WTC11 (cell line): Measurements from ENCODE around the gene SAMSN1. TPM values are rescaled to one million over a fixed set of nuclear protein-coding genes. Genes with fewer than 3 reads are reported as not detected.

Experiments used
- ATAC-seq: fragments of 200-7000 bp; cut with Tn5 transposase; 2 replicates; pipeline ENCODE4 v1.10.0; 2021; ENCODE audit warnings: mild to moderate bottlenecking, moderate library complexity
- CTCF ChIA-PET: fragments of 300-600 bp; sonication (Branson Sonifier 250); formaldehyde crosslinking; loops from one replicate; lab custom pipeline; 2021; ENCODE audit warnings: antibody characterized with exemption; lab: Charles Lee
- POLR2A ChIA-PET: fragments of 350-600 bp; sonication (Branson Sonifier 250); formaldehyde crosslinking; loops from one replicate; lab custom pipeline; 2021; ENCODE audit warnings: antibody characterized with exemption; lab: Charles Lee
- DNase-seq: peaks from one replicate; pipeline ENCODE4 v3.0.0; 2021; ENCODE audit warnings: low spot score
- H3K27ac Mint-ChIP-seq: 2 replicates; pipeline ENCODE4 v1.8.0; 2021; ENCODE audit warnings: mixed read lengths
- H3K27me3 Mint-ChIP-seq: 2 replicates; pipeline ENCODE4 v1.8.0; 2021; ENCODE audit warnings: low read depth, mild to moderate bottlenecking, moderate library complexity, mixed read lengths
- H3K36me3 Mint-ChIP-seq: 2 replicates; pipeline ENCODE4 v1.8.0; 2021; ENCODE audit warnings: mixed read lengths
- H3K4me1 Mint-ChIP-seq: 2 replicates; pipeline ENCODE4 v1.8.0; 2022; ENCODE audit warnings: mixed read lengths
- H3K4me3 Mint-ChIP-seq: 2 replicates; pipeline ENCODE4 v1.8.0; 2021; ENCODE audit warnings: mild to moderate bottlenecking, moderate library complexity, mixed read lengths
- H3K9me3 Mint-ChIP-seq: 2 replicates; pipeline ENCODE4 v1.8.0; 2021; ENCODE audit warnings: mixed read lengths
- ESRRA ChIP-seq: sonication (generic); formaldehyde crosslinking; IDR thresholded peaks from 2 replicates; pipeline ENCODE4 v1.8.1; 2022; ENCODE audit warnings: mild to moderate bottlenecking, missing genetic modification reagents, borderline replicate concordance
- NR2C2 ChIP-seq: sonication (generic); formaldehyde crosslinking; IDR thresholded peaks from 2 replicates; pipeline ENCODE4 v1.8.0; 2022; ENCODE audit warnings: mild to moderate bottlenecking, missing genetic modification reagents
- RELA ChIP-seq: sonication (generic); formaldehyde crosslinking; IDR thresholded peaks from 2 replicates; pipeline ENCODE4 v1.8.1; 2022; ENCODE audit warnings: missing genetic modification reagents, mild to moderate bottlenecking, borderline replicate concordance
- ZNF423 ChIP-seq: fragments of 250-450 bp; sonication (Bioruptor Pico); IDR thresholded peaks from 2 replicates; pipeline ENCODE4 v2.1.2; 2022; ENCODE audit warnings: mild to moderate bottlenecking, moderate library complexity
- ZNF671 ChIP-seq: fragments of 250-450 bp; sonication (Bioruptor Pico); IDR thresholded peaks from 2 replicates; pipeline ENCODE4 v1.8.0; 2021; ENCODE audit warnings: mild to moderate bottlenecking
- total RNA-seq: library from RNA; stranded (reverse); gene quantifications from 3 replicates; pipeline ENCODE4 v1.2.3, GENCODE V29; 2021
- TF ChIP-seq, protein P1 (sequence below): fragments of 250-450 bp; sonication (Bioruptor Pico); IDR thresholded peaks from 2 replicates; pipeline ENCODE4 v1.9.0; 2021; ENCODE audit warnings: mild to moderate bottlenecking, borderline replicate concordance
- TF ChIP-seq, protein P2 (sequence below): sonication (generic); formaldehyde crosslinking; IDR thresholded peaks from 2 replicates; pipeline ENCODE4 v1.8.1; 2022; ENCODE audit warnings: mild to moderate bottlenecking, moderate library complexity, missing genetic modification reagents
- TF ChIP-seq, protein P3 (sequence below): sonication (generic); formaldehyde crosslinking; IDR thresholded peaks from 2 replicates; pipeline ENCODE4 v1.8.0; 2023; ENCODE audit warnings: missing genetic modification reagents, mild to moderate bottlenecking, borderline replicate concordance
- TF ChIP-seq, protein P4 (sequence below): sonication (generic); formaldehyde crosslinking; IDR thresholded peaks from 2 replicates; pipeline ENCODE4 v1.8.0; 2022; ENCODE audit warnings: mild to moderate bottlenecking, missing genetic modification reagents
- TF ChIP-seq, protein P5 (sequence below): sonication (generic); formaldehyde crosslinking; IDR thresholded peaks from 2 replicates; pipeline ENCODE4 v1.8.1; 2023; ENCODE audit warnings: mild to moderate bottlenecking, missing genetic modification reagents, borderline replicate concordance
- TF ChIP-seq, protein P6 (sequence below): sonication (generic); formaldehyde crosslinking; IDR thresholded peaks from 2 replicates; pipeline ENCODE4 v1.8.1; 2023; ENCODE audit warnings: mild to moderate bottlenecking, missing genetic modification reagents
- TF ChIP-seq, protein P7 (sequence below): fragments of 250-450 bp; sonication (Bioruptor Pico); conservative IDR thresholded peaks from 2 replicates; pipeline ENCODE4 v1.9.0; 2021; ENCODE audit warnings: mild to moderate bottlenecking
- TF ChIP-seq, protein P8 (sequence below): sonication (generic); formaldehyde crosslinking; IDR thresholded peaks from 2 replicates; pipeline ENCODE4 v1.8.0; 2022; ENCODE audit warnings: missing genetic modification reagents

The SAMSN1 gene
- total RNA-seq, 1 experiment from 2014 or later, result 1.2 TPM

DNA sequence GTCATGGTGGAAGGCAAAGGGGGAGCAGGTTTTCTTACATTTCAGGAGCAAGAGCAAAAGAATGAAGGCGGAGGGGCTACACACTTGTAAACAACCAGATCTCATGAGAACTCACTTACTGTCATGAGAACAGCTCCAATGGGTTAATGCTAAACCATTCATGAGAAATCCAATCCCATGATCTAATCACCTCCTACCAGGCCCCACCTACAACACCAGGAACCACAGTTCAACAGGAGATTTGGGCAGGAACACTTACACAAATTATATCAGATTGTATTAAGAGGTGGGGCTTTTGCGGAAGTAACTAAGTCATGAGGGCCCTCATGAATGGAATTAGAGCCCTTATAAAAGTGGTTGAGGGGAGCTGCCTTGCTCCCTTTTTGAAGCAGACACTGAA is 48.9 kb upstream of the SAMSN1 start (continued):
- TF ChIP-seq, protein P1, sequence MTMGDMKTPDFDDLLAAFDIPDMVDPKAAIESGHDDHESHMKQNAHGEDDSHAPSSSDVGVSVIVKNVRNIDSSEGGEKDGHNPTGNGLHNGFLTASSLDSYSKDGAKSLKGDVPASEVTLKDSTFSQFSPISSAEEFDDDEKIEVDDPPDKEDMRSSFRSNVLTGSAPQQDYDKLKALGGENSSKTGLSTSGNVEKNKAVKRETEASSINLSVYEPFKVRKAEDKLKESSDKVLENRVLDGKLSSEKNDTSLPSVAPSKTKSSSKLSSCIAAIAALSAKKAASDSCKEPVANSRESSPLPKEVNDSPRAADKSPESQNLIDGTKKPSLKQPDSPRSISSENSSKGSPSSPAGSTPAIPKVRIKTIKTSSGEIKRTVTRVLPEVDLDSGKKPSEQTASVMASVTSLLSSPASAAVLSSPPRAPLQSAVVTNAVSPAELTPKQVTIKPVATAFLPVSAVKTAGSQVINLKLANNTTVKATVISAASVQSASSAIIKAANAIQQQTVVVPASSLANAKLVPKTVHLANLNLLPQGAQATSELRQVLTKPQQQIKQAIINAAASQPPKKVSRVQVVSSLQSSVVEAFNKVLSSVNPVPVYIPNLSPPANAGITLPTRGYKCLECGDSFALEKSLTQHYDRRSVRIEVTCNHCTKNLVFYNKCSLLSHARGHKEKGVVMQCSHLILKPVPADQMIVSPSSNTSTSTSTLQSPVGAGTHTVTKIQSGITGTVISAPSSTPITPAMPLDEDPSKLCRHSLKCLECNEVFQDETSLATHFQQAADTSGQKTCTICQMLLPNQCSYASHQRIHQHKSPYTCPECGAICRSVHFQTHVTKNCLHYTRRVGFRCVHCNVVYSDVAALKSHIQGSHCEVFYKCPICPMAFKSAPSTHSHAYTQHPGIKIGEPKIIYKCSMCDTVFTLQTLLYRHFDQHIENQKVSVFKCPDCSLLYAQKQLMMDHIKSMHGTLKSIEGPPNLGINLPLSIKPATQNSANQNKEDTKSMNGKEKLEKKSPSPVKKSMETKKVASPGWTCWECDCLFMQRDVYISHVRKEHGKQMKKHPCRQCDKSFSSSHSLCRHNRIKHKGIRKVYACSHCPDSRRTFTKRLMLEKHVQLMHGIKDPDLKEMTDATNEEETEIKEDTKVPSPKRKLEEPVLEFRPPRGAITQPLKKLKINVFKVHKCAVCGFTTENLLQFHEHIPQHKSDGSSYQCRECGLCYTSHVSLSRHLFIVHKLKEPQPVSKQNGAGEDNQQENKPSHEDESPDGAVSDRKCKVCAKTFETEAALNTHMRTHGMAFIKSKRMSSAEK (CRISPR knock-in tag), result no peak
- TF ChIP-seq, protein P2, sequence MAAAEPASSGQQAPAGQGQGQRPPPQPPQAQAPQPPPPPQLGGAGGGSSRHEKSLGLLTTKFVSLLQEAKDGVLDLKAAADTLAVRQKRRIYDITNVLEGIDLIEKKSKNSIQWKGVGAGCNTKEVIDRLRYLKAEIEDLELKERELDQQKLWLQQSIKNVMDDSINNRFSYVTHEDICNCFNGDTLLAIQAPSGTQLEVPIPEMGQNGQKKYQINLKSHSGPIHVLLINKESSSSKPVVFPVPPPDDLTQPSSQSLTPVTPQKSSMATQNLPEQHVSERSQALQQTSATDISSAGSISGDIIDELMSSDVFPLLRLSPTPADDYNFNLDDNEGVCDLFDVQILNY (CRISPR knock-in tag), result no peak
- TF ChIP-seq NR2C2, result no peak
- TF ChIP-seq, protein P3, sequence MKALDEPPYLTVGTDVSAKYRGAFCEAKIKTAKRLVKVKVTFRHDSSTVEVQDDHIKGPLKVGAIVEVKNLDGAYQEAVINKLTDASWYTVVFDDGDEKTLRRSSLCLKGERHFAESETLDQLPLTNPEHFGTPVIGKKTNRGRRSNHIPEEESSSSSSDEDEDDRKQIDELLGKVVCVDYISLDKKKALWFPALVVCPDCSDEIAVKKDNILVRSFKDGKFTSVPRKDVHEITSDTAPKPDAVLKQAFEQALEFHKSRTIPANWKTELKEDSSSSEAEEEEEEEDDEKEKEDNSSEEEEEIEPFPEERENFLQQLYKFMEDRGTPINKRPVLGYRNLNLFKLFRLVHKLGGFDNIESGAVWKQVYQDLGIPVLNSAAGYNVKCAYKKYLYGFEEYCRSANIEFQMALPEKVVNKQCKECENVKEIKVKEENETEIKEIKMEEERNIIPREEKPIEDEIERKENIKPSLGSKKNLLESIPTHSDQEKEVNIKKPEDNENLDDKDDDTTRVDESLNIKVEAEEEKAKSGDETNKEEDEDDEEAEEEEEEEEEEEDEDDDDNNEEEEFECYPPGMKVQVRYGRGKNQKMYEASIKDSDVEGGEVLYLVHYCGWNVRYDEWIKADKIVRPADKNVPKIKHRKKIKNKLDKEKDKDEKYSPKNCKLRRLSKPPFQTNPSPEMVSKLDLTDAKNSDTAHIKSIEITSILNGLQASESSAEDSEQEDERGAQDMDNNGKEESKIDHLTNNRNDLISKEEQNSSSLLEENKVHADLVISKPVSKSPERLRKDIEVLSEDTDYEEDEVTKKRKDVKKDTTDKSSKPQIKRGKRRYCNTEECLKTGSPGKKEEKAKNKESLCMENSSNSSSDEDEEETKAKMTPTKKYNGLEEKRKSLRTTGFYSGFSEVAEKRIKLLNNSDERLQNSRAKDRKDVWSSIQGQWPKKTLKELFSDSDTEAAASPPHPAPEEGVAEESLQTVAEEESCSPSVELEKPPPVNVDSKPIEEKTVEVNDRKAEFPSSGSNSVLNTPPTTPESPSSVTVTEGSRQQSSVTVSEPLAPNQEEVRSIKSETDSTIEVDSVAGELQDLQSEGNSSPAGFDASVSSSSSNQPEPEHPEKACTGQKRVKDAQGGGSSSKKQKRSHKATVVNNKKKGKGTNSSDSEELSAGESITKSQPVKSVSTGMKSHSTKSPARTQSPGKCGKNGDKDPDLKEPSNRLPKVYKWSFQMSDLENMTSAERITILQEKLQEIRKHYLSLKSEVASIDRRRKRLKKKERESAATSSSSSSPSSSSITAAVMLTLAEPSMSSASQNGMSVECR (CRISPR knock-in tag), result no peak
- TF ChIP-seq, protein P4, sequence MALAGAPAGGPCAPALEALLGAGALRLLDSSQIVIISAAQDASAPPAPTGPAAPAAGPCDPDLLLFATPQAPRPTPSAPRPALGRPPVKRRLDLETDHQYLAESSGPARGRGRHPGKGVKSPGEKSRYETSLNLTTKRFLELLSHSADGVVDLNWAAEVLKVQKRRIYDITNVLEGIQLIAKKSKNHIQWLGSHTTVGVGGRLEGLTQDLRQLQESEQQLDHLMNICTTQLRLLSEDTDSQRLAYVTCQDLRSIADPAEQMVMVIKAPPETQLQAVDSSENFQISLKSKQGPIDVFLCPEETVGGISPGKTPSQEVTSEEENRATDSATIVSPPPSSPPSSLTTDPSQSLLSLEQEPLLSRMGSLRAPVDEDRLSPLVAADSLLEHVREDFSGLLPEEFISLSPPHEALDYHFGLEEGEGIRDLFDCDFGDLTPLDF (CRISPR knock-in tag), result no peak

DNA sequence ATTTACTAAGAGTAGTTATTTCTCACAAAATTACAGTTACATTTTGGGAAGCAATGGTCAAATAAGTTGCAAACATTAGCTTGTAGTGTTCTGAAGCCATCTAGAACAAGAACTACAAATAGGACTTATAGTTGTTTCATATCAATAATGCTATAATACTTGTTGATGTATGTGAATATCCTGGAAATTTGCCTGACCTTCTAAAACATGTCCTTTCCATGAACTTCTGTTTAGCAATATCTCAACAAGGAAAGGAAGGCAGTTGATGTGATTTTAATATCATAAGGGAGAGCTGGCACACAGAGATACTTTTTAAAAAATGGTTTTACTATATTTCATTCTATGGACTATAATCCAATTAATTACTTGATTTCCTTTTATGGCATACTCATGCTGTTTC is 47.1 kb upstream of the SAMSN1 start:
- peaks cover 38% of the 10 kb centered on the region for H3K9me3 Mint-ChIP-seq
- CTCF ChIA-PET, result no interaction called here
- H3K36me3 Mint-ChIP-seq, result peaks cover 31% of the 10 kb centered on the region
- POLR2A ChIA-PET, result no interaction called here
- no peak overlapping the region for H3K4me3 Mint-ChIP-seq
- no peak for DNase-seq
- H3K27me3 Mint-ChIP-seq, result peaks cover 2% of the 10 kb centered on the region
- no peak for ATAC-seq
- no peak overlapping the region for H3K27ac Mint-ChIP-seq
- H3K4me1 Mint-ChIP-seq, result peaks cover 12% of the 10 kb centered on the region
- TF ChIP-seq ZNF423 (CRISPR knock-in tag) (no peak), RELA (no peak), ZNF671 (CRISPR knock-in tag) (no peak), ESRRA (CRISPR knock-in tag) (no peak), NR2C2 (no peak)
- TF ChIP-seq, protein P5, sequence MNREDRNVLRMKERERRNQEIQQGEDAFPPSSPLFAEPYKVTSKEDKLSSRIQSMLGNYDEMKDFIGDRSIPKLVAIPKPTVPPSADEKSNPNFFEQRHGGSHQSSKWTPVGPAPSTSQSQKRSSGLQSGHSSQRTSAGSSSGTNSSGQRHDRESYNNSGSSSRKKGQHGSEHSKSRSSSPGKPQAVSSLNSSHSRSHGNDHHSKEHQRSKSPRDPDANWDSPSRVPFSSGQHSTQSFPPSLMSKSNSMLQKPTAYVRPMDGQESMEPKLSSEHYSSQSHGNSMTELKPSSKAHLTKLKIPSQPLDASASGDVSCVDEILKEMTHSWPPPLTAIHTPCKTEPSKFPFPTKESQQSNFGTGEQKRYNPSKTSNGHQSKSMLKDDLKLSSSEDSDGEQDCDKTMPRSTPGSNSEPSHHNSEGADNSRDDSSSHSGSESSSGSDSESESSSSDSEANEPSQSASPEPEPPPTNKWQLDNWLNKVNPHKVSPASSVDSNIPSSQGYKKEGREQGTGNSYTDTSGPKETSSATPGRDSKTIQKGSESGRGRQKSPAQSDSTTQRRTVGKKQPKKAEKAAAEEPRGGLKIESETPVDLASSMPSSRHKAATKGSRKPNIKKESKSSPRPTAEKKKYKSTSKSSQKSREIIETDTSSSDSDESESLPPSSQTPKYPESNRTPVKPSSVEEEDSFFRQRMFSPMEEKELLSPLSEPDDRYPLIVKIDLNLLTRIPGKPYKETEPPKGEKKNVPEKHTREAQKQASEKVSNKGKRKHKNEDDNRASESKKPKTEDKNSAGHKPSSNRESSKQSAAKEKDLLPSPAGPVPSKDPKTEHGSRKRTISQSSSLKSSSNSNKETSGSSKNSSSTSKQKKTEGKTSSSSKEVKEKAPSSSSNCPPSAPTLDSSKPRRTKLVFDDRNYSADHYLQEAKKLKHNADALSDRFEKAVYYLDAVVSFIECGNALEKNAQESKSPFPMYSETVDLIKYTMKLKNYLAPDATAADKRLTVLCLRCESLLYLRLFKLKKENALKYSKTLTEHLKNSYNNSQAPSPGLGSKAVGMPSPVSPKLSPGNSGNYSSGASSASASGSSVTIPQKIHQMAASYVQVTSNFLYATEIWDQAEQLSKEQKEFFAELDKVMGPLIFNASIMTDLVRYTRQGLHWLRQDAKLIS (CRISPR knock-in tag), result no peak
- TF ChIP-seq, protein P6, sequence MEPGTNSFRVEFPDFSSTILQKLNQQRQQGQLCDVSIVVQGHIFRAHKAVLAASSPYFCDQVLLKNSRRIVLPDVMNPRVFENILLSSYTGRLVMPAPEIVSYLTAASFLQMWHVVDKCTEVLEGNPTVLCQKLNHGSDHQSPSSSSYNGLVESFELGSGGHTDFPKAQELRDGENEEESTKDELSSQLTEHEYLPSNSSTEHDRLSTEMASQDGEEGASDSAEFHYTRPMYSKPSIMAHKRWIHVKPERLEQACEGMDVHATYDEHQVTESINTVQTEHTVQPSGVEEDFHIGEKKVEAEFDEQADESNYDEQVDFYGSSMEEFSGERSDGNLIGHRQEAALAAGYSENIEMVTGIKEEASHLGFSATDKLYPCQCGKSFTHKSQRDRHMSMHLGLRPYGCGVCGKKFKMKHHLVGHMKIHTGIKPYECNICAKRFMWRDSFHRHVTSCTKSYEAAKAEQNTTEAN, result no peak
- TF ChIP-seq, protein P7, sequence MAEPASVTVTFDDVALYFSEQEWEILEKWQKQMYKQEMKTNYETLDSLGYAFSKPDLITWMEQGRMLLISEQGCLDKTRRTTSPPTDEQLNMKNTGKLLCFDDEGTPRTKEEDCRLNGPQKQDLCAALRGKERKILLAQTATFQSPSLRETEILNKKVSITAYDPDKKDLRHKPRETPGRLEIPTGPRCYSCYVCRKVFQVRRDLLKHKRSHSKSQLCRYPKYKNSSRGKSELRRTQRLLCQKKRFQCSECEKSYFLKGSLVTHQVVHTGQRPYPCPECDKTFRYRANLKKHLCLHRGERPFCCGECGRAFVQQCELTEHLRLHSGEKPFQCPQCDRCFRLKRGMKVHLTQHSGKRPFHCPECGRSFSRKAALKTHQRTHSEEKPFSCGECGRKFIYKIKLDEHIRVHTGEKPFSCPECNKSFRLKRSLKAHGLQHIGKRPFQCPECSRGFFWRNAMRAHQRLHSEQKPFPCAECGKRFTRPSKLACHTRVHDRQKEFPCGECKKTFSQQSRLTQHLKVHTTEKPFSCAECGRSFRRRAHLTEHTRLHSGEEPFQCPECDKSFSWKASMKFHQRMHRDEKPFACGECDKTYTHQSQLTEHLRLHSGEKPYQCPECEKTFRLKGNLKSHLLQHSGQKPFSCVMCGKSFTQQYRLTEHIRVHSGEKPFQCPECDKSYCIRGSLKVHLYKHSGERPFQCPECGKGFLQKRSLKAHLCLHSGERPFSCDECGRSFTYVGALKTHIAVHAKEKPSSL, result no peak
- TF ChIP-seq, protein P8, sequence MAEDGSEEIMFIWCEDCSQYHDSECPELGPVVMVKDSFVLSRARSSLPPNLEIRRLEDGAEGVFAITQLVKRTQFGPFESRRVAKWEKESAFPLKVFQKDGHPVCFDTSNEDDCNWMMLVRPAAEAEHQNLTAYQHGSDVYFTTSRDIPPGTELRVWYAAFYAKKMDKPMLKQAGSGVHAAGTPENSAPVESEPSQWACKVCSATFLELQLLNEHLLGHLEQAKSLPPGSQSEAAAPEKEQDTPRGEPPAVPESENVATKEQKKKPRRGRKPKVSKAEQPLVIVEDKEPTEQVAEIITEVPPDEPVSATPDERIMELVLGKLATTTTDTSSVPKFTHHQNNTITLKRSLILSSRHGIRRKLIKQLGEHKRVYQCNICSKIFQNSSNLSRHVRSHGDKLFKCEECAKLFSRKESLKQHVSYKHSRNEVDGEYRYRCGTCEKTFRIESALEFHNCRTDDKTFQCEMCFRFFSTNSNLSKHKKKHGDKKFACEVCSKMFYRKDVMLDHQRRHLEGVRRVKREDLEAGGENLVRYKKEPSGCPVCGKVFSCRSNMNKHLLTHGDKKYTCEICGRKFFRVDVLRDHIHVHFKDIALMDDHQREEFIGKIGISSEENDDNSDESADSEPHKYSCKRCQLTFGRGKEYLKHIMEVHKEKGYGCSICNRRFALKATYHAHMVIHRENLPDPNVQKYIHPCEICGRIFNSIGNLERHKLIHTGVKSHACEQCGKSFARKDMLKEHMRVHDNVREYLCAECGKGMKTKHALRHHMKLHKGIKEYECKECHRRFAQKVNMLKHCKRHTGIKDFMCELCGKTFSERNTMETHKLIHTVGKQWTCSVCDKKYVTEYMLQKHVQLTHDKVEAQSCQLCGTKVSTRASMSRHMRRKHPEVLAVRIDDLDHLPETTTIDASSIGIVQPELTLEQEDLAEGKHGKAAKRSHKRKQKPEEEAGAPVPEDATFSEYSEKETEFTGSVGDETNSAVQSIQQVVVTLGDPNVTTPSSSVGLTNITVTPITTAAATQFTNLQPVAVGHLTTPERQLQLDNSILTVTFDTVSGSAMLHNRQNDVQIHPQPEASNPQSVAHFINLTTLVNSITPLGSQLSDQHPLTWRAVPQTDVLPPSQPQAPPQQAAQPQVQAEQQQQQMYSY (CRISPR knock-in tag), result no peak
